ENCODE data around the gene ALOXE3. TPM values are rescaled to one million over a fixed set of nuclear protein-coding genes. Genes with fewer than 3 reads are reported as not detected.

ALOXE3 gene
- polyA plus RNA-seq, 3 donors = not detected

DNA sequence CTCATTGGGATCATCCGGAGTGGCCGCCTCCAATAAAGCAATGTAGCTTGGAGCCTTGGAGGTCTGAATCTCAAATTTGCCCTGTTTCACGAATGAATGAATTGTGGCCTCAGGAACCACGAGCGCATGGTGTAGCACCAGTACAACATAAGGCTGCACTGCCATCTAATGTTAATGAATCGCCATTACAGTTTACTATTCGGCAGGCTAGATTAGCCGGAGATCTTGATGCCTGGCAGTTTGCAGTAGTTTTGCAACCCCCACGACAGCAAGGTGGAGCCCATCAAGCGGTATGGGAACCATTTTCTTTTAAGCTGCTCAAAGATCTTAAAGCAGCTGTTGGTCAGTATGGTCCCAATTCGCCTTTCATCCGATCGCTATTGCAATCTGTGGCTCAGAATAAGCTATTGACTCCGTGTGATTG is 60.6 kb downstream of the ALOXE3 start:
- intact Hi-C loops (cut with micrococcal nuclease) = loop anchor here (2.0 to 10.0 kb wide), 6 partner anchors 41 to 1045 kb away; partner anchors contain the start of gene RNASEK (in 1 of the 2)
- peaks cover 12 to 21% (median 14%) of the 10 kb centered on the region in 3 donors for H3K27me3 Mint-ChIP-seq (ENCODE audit: low read depth in 3 of 3)
- H3K9me3 Mint-ChIP-seq = no peaks in the 10 kb centered on the region
- H3K4me1 ChIP-seq (ENCODE audit: control insufficient read depth in 1 of 2, insufficient read depth in 2 of 2, low read length in 2 of 2) = peaks cover 39 to 42% of the 10 kb centered on the region in 2 donors
- H4K20me1 ChIP-seq (ENCODE audit: insufficient read depth, low read length) = no peaks in the 10 kb centered on the region
- TF ChIP-seq, protein P1, sequence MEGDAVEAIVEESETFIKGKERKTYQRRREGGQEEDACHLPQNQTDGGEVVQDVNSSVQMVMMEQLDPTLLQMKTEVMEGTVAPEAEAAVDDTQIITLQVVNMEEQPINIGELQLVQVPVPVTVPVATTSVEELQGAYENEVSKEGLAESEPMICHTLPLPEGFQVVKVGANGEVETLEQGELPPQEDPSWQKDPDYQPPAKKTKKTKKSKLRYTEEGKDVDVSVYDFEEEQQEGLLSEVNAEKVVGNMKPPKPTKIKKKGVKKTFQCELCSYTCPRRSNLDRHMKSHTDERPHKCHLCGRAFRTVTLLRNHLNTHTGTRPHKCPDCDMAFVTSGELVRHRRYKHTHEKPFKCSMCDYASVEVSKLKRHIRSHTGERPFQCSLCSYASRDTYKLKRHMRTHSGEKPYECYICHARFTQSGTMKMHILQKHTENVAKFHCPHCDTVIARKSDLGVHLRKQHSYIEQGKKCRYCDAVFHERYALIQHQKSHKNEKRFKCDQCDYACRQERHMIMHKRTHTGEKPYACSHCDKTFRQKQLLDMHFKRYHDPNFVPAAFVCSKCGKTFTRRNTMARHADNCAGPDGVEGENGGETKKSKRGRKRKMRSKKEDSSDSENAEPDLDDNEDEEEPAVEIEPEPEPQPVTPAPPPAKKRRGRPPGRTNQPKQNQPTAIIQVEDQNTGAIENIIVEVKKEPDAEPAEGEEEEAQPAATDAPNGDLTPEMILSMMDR (IDR thresholded peaks at IDR 0.05) = peak; percentile 81
- H3K27ac Mint-ChIP-seq = peak overlapping the region in 2 of 7 donors; percentile 49 to 95
- no peak overlapping the region for H3K4me3 ChIP-seq (replicated peaks in 1 of 3; ENCODE audit: low read depth in 2 of 3, low read length in 3 of 3)
- 19% methylated on average over 14 of the region's 14 CpGs for WGBS (ENCODE audit: insufficient coverage)
- peak overlapping the region; percentile 28 for H3K4me2 ChIP-seq (replicated peaks; ENCODE audit: extremely low read depth, low read length, poor library complexity, severe bottlenecking)
- H3K27me3 ChIP-seq (ENCODE audit: control insufficient read depth in 2 of 2, insufficient read depth in 2 of 2, low read length in 2 of 2) = peaks cover 4 to 6% of the 10 kb centered on the region in 2 donors
- H3K36me3 Mint-ChIP-seq = no peaks in the 10 kb centered on the region
- H3K9me3 ChIP-seq (replicated peaks in 1 of 2; ENCODE audit: control insufficient read depth in 1 of 2, insufficient read depth in 1 of 2, low read length in 2 of 2) = no peaks in the 10 kb centered on the region
- no peaks in the 10 kb centered on the region for H3K79me2 ChIP-seq (ENCODE audit: insufficient read depth, low read length)
- H3K27ac ChIP-seq (ENCODE audit: low read depth in 1 of 2, low read length in 2 of 2) = no peak overlapping the region
- DNase-seq = peak; percentile 60 to 88 (median 76)
- no peak overlapping the region for H3K4me3 Mint-ChIP-seq
- H3K36me3 ChIP-seq (replicated peaks in 1 of 2; ENCODE audit: control insufficient read depth in 1 of 2, insufficient read depth in 2 of 2, low read length in 2 of 2) = no peaks in the 10 kb centered on the region
- H3K4me1 Mint-ChIP-seq = peaks cover 37% of the 10 kb centered on the region
- no peak overlapping the region for H2AFZ ChIP-seq (ENCODE audit: insufficient read depth, low read depth, low read length, poor library complexity, severe bottlenecking)
- H3K9ac ChIP-seq (ENCODE audit: insufficient read depth, low read length, poor library complexity, severe bottlenecking) = no peak overlapping the region

DNA sequence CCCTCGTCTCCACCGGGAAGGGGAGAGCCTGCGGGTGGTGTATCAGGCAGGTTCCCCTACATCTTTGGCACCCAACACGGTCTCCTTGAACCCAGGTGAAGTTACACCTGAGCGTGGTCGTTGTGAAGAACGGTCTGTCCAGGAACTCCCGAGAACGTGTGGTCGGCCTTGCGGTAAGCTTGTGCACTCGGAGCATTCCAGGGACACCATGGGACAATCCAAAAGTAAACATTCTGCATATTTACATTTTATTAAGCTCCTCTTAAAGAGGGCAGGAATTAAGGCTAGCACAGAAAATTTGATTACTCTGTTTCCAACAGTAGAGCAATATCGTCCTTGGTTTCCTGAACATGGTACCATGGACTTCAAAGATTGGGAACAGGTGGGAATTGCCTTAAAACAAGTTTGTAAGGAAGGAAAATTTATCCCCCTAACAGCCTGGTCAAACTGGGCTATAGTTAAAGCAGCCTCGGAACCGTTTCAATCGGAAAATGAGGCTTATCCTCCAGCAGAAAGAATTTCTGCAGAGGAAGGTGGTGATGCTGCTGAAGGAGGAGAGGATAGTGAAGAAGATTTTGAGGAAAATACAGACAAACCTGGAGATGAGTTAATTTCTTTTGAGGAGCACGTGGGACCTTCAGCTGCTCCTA is 61.2 kb downstream of the ALOXE3 start:
- H3K4me1 ChIP-seq (ENCODE audit: control insufficient read depth in 1 of 2, insufficient read depth in 2 of 2, low read length in 2 of 2) = peaks cover 39 to 42% of the 10 kb centered on the region in 2 donors
- Mint-ChIP-seq H3K9me3 (no peaks in the 10 kb centered on the region), H3K4me3 (no peak overlapping the region), H3K4me1 (peaks cover 37% of the 10 kb centered on the region), H3K27ac (peak overlapping the region; percentile 49 to 97 (median 92)), H3K27me3 (ENCODE audit: low read depth in 3 of 3) (peaks cover 7 to 15% (median 11%) of the 10 kb centered on the region in 3 donors), H3K36me3 (no peaks in the 10 kb centered on the region)
- H3K4me3 ChIP-seq (replicated peaks in 1 of 3; ENCODE audit: low read depth in 2 of 3, low read length in 3 of 3) = peak overlapping the region in 1 of 3 experiments; percentile 61
- H3K9ac ChIP-seq (ENCODE audit: insufficient read depth, low read length, poor library complexity, severe bottlenecking) = no peak overlapping the region
- intact Hi-C loops (cut with micrococcal nuclease) = loop anchor here (2.0 to 10.0 kb wide), 6 partner anchors 40 to 1045 kb away; partner anchors contain the start of gene RNASEK (in 1 of the 2)
- H3K79me2 ChIP-seq (ENCODE audit: insufficient read depth, low read length) = no peaks in the 10 kb centered on the region
- H3K9me3 ChIP-seq (replicated peaks in 1 of 2; ENCODE audit: control insufficient read depth in 1 of 2, insufficient read depth in 1 of 2, low read length in 2 of 2) = no peaks in the 10 kb centered on the region
- TF ChIP-seq, protein P1 (IDR thresholded peaks at IDR 0.05) = no peak
- no peak for DNase-seq
- H3K27me3 ChIP-seq (ENCODE audit: control insufficient read depth in 2 of 2, insufficient read depth in 2 of 2, low read length in 2 of 2) = peaks cover under 1 to 4% of the 10 kb centered on the region in 2 donors
- H3K27ac ChIP-seq (ENCODE audit: low read depth in 1 of 2, low read length in 2 of 2) = peak overlapping the region; percentile 75 to 82
- no peak overlapping the region for H2AFZ ChIP-seq (ENCODE audit: insufficient read depth, low read depth, low read length, poor library complexity, severe bottlenecking)
- H3K4me2 ChIP-seq (replicated peaks; ENCODE audit: extremely low read depth, low read length, poor library complexity, severe bottlenecking) = peak overlapping the region; percentile 28
- no peaks in the 10 kb centered on the region for H3K36me3 ChIP-seq (replicated peaks in 1 of 2; ENCODE audit: control insufficient read depth in 1 of 2, insufficient read depth in 2 of 2, low read length in 2 of 2)
- WGBS (ENCODE audit: insufficient coverage) = 75% methylated on average over 4 of the region's 17 CpGs
- H4K20me1 ChIP-seq (ENCODE audit: insufficient read depth, low read length) = no peaks in the 10 kb centered on the region
